Activated CD4-positive, alpha-beta T cell treated with anti-CD3 and anti-CD28 coated beads, Interleukin-2, amount 50 U/mL, for 1 hour (primary cell): ENCODE measurements around the gene TUBA4A.
"Not testable (repeated sequence)": the region's sequence is repeated elsewhere in the genome, so short reads cannot be mapped to it uniquely, and the experiment has no call there.

Source experiments
- DNase-seq: peaks from one replicate; pipeline ENCODE4 v3.0.0-alpha.2; 2020

Gene TUBA4A

GRCh38 chr2:219209236-219210195, 44.2 kb downstream of the TUBA4A start:
- DNase-seq: no peak

GRCh38 chr2:219207884-219208740, 45.6 kb downstream of the TUBA4A start:
- no peak for DNase-seq

DNA sequence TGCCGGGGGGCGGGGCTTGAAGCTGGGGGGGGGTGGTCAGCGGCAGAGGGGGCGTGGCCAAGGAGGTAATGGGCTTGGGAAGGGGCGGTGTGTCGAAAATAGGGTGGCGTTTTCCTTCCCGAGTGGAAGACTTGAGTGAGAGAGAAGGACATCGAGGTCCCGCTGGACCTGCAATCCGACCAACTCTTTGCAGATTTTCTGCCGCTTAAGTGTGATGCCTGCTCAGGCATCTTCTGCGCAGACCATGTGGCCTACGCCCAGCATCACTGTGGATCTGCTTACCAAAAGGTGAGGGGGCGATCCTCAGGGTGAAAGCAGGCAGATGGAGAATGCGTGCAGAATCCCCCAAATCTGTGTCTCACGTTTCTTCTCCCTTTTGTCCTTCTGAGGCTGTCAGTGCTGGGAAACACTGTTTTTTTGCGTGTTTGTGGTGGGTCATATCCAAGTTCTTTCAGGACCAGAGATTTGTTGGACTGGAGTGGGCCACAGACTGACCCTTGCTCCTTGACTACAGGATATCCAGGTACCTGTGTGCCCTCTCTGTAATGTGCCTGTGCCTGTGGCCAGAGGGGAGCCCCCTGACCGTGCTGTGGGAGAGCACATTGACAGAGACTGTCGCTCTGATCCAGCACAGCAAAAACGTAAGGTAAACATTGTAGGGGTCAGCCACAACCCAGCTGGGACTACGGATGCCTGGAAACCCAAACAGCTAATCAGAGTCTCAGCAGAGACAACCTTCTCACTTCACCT, 46.4 kb downstream of the TUBA4A start:
- DNase-seq: no peak

DNA sequence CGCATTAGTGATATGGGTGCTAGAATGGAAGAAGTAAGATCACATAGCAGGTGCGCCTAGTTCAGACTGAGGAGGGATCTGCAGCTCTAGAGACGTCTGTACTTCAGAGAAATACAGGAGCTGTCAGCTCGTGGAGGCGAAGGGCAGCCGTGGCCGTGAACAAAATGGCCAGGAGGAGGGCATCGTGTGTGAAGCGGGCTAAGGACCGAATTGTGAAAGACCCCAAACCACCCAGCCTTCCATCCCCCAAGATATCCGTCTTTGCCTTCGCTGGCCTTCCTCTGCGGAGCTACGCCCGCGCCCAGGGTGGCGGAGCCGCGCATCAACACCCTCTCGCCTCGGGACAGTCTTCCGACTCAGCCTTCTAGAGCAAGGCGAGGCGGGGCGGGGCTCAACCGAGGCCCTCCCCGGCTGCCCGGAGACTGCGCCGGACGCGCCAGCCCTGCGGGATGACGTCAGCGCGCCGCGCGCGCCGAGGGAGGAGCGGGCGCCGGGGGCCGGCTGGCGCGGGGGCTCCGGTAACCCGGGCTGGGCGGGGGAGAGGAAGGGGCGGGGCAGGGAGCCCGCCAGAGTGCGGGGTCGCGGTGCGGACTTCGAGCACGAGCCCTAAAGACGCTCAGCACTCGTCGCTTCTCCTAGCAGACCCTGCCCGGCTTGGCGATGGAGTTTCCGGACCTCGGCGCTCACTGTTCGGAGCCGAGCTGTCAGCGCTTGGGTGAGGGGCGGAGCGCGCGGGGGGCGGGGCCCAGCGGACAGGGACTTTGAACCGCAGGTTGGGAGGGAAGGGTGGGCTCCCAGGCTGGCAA, 47.2 kb downstream of the TUBA4A start, which contains the start of gene ZFAND2B:
Gene ZFAND2B (plus strand): TSS at position 455 of the 806 bp plus-strand sequence. CDS start 206 bp downstream, at position 661.
- peak; percentile 94 for DNase-seq

GRCh38 chr2:219205981-219206327, 47.8 kb downstream of the TUBA4A start:
- DNase-seq: no peak

DNA sequence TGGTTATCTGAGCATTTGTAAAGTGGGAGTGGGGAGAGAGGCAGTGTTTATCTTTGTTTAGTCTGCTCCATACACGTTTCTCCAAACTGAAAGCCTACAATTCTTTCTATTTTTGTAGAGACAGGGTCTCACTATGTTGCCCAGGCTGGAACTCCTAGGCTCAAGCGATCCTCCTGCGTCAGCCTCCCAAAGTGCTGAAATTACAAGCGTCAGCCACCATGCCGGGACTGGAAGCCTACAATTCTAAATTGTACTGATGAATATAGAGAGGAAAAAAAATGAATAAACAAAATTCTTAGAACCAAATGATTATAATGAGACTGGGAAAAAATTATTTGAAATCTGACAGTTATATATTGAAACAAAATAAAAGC, 48.6 kb downstream of the TUBA4A start:
- no peak for DNase-seq

DNA sequence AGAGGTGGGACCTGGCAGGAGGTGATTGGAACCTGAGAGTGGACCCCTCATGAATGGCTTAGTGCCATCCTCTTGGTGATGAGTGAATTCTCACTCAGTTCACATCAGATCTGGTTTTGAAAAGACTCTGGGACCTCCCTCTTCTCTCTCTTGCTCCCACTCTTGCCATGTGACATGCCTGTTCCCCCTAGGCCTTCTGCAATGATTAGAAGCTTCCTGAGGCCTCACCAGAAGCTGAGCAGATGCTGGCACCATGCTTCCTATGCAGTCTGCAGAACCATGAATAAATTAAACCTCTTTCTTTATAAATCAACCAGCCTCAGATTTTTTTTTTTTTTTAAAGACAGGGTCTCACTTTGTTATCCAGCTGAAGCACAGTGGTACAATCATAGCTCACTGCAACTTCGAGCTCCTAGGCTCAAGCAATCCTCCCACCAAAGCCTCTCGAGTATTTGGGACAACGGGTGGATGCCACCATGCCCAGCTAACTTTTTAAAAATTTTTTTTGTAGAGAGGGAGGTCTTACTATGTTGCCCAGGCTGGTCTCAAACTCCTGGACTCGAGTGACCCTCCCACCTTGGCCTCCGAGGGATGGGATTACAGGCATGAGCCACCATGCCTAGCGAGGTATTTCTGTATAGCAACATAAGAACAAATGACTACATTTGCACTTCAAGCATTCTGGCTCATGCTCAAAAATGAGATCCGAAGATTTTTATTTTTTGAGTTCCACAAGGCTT, 49.1 kb downstream of the TUBA4A start:
- DNase-seq: no peak

DNA sequence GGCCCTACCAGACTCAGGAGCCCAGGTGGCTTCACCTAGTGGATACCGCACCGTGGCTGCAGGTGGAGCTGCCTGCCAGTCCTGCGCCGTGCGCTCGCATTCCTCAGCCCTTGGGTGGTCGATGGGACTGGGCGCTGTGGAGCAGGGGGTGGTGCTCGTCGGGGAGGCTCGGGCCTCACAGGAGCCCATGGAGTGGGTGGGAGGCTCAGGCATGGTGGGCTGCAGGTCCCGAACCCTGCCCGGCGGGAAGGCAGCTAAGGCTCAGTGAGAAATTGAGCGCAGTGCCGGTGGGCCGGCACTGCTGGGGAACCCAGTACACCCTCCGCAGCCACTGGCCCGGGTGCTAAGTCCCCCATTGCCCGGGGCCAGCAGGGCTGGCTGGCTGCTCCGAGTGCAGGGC, 52.4 kb downstream of the TUBA4A start:
- not testable (repeated sequence) for DNase-seq

DNA sequence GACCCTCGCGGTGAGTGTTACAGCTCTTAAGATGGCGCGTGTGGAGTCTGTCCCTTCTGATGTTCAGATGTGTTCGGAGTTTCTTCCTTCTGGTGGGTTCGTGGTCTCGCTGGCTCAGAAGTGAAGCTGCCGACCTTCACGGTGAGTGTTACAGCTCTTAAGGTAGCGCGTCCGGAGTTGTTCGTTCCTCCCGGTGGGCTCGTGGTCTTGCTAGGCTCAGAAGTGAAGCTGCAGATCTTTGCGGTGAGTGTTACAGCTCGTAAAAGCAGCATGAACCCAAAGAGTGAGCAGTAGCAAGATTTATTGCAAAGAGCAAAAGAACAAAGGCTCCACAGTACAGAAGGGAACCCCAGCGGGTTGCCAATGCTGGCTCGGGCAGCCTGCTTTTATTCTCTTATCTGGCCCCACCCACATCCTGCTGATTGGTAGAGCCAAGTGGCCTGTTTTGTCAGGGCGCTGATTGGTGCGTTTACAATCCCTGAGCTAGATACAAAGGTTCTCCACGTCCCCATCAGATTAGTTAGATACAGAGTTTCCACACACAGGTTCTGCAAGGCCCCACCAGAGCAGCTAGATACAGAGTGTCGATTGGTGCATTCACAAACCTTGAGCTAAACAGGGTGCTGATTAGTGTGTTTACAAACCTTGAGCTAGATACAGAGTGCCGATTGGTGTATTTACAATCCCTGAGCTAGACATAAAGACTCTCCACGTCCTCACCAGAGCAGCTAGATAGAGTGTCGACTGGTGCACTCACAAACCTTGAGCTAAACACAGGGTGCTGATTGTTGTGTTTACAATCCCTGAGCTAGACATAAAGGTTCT, 53.0 kb downstream of the TUBA4A start:
- DNase-seq: not testable (repeated sequence)
